SK-N-SH treated with all-trans-retinoic acid at 6 μM for 48 hours (cell line): Measurements from ENCODE around the gene FKBP2.

Experiments
- ATAC-seq: fragments of 200-7000 bp; cut with Tn5 transposase; 3 replicates; pipeline ENCODE4 v1.9.1; 2020; ENCODE audit warnings: mild to moderate bottlenecking, moderate library complexity
- BACH2 ChIP-seq: fragments of 250-450 bp; sonication (Bioruptor Pico); IDR thresholded peaks from 2 replicates; pipeline ENCODE4 v1.9.0; 2021; ENCODE audit warnings: mild to moderate bottlenecking, borderline replicate concordance
- CREB5 ChIP-seq: fragments of 250-450 bp; sonication (Bioruptor Pico); IDR thresholded peaks from 2 replicates; pipeline ENCODE4 v1.5.1; 2020; ENCODE audit warnings: low read depth, mild to moderate bottlenecking, moderate library complexity
- CSRNP3 ChIP-seq: fragments of 250-450 bp; sonication (Bioruptor Pico); IDR thresholded peaks from 2 replicates; pipeline ENCODE4 v1.5.1; 2021; ENCODE audit warnings: mild to moderate bottlenecking, moderate library complexity
- GLIS3 ChIP-seq: fragments of 250-450 bp; sonication (Bioruptor Pico); IDR thresholded peaks from 2 replicates; pipeline ENCODE4 v1.5.0; 2020; ENCODE audit warnings: mild to moderate bottlenecking, moderate library complexity
- ISL1 ChIP-seq: fragments of 250-450 bp; sonication (Bioruptor Pico); IDR thresholded peaks from 2 replicates; pipeline ENCODE4 v2.1.2; 2022; ENCODE audit warnings: mild to moderate bottlenecking, moderate library complexity
- OSR1 ChIP-seq: fragments of 250-450 bp; sonication (Bioruptor Pico); IDR thresholded peaks from 2 replicates; pipeline ENCODE4 v1.8.0; 2022; ENCODE audit warnings: moderate library complexity, mild to moderate bottlenecking, inconsistent platforms
- POU6F1 ChIP-seq: fragments of 250-450 bp; sonication (Bioruptor Pico); IDR thresholded peaks from 2 replicates; pipeline ENCODE4 v1.8.0; 2021; ENCODE audit warnings: low read depth, mild to moderate bottlenecking, moderate library complexity, borderline replicate concordance
- PPARA ChIP-seq: fragments of 250-450 bp; sonication (Bioruptor Pico); IDR thresholded peaks from 2 replicates; pipeline ENCODE4 v1.5.0; 2020; ENCODE audit warnings: mild to moderate bottlenecking, borderline replicate concordance
- SNAI2 ChIP-seq: fragments of 250-450 bp; sonication (Bioruptor Pico); IDR thresholded peaks from 2 replicates; pipeline ENCODE4 v1.5.0; 2020; ENCODE audit warnings: mild to moderate bottlenecking, moderate library complexity
- TCF4 ChIP-seq: fragments of 250-450 bp; sonication (Bioruptor Pico); IDR thresholded peaks from 2 replicates; pipeline ENCODE4 v1.8.0; 2021; ENCODE audit warnings: mild to moderate bottlenecking, moderate library complexity, borderline replicate concordance
- TSHZ2 ChIP-seq: fragments of 250-450 bp; sonication (Bioruptor Pico); IDR thresholded peaks from 2 replicates; pipeline ENCODE4 v1.5.0; 2020; ENCODE audit warnings: mild to moderate bottlenecking, moderate library complexity
- ZC3H10 ChIP-seq: fragments of 250-450 bp; sonication (Bioruptor Pico); IDR thresholded peaks from 2 replicates; pipeline ENCODE4 v1.5.1; 2021; ENCODE audit warnings: mild to moderate bottlenecking, moderate library complexity
- ZFP3 ChIP-seq: fragments of 250-450 bp; sonication (Bioruptor Pico); IDR thresholded peaks from 2 replicates; pipeline ENCODE4 v1.5.0; 2020; ENCODE audit warnings: mild to moderate bottlenecking, moderate library complexity
- ZNF565 ChIP-seq: fragments of 450-650 bp; formaldehyde crosslinking; conservative IDR thresholded peaks from 2 replicates; pipeline ENCODE4 v1.5.0; 2020; ENCODE audit warnings: low read depth, mild to moderate bottlenecking, moderate library complexity
- ZNF70 ChIP-seq: fragments of 450-650 bp; formaldehyde crosslinking; IDR thresholded peaks from 2 replicates; pipeline ENCODE4 v1.5.0; 2020; ENCODE audit warnings: mild to moderate bottlenecking, moderate library complexity
- ZNF8 ChIP-seq: fragments of 450-650 bp; formaldehyde crosslinking; IDR thresholded peaks from 2 replicates; pipeline ENCODE4 v1.5.0; 2020; ENCODE audit warnings: mild to moderate bottlenecking, moderate library complexity

FKBP2 gene

GRCh38 chr11:64255135-64256128 is 14.5 kb downstream of the FKBP2 start:
- no peak for TF ChIP-seq ZNF8 (CRISPR knock-in tag)
- no peak for TF ChIP-seq ZC3H10 (CRISPR knock-in tag)
- no peak for TF ChIP-seq PPARA (CRISPR knock-in tag)
- no peak for TF ChIP-seq ZNF70 (CRISPR knock-in tag)
- no peak for TF ChIP-seq CREB5 (CRISPR knock-in tag)
- no peak for TF ChIP-seq TCF4 (CRISPR knock-in tag)
- TF ChIP-seq SNAI2 (CRISPR knock-in tag): no peak
- TF ChIP-seq CSRNP3: no peak
- TF ChIP-seq, all 23 proteins: peak for 0
- no peak for ATAC-seq

- no peak for ATAC-seq
- TF ChIP-seq ZFP3: no peak
- no peak for TF ChIP-seq GLIS3 (CRISPR knock-in tag)
- no peak for TF ChIP-seq BACH2 (CRISPR knock-in tag)
- no peak for TF ChIP-seq TCF4 (CRISPR knock-in tag)
- no peak for TF ChIP-seq ISL1 (CRISPR knock-in tag)
- TF ChIP-seq CSRNP3: no peak
- TF ChIP-seq ZNF565 (CRISPR knock-in tag): no peak
These were observed 15.4 kb downstream of the FKBP2 start for GRCh38 chr11:64256300-64256699.

GRCh38 chr11:64258356-64258755 is 17.5 kb downstream of the FKBP2 start:
- no peak for ATAC-seq
- no peak for TF ChIP-seq CREB5 (CRISPR knock-in tag)
- no peak for TF ChIP-seq TSHZ2 (CRISPR knock-in tag)
- no peak for TF ChIP-seq OSR1 (CRISPR knock-in tag)
- no peak for TF ChIP-seq CSRNP3
- TF ChIP-seq ZNF70 (CRISPR knock-in tag): no peak
- no peak for TF ChIP-seq TCF4 (CRISPR knock-in tag)
- TF ChIP-seq ISL1 (CRISPR knock-in tag): no peak
- no peak for TF ChIP-seq ZNF8 (CRISPR knock-in tag)
- no peak for TF ChIP-seq ZC3H10 (CRISPR knock-in tag)
- no peak for TF ChIP-seq SNAI2 (CRISPR knock-in tag)
- TF ChIP-seq ZNF565 (CRISPR knock-in tag): no peak
- TF ChIP-seq POU6F1: no peak
- TF ChIP-seq, all 23 proteins: peak for 0
